ENCODE results near the gene BBX. TPM values are rescaled to one million over a fixed set of nuclear protein-coding genes. Genes with fewer than 3 reads are reported as not detected.
A peak's percentile ranks its signal among the peaks of the same experiment; 100 is the strongest.

Gene BBX
- total RNA-seq, 1 experiment from 2014 or later, result 45.0 TPM

DNA sequence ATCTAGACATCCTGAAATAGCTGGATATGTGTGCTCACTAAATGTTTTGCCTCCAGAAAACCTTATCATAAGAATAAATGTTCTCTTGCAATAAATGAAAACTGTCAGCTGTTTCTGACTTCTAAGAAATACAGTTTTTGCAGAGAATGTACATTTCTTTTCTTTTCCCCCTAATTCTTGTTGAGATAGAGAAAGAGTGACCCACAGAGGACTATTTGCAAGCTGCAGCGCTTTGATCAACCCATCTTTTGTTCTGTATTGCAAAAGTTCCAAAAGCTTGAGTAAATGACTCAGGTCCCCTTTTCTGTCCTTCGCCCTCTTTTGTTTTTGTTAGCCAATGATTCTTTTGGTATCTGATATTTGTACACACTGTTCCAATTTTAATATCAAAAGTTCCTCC is 141.9 kb downstream of the BBX start:
- ATAC-seq (no peak), DNase-seq (ENCODE audit: low spot score) (no peak)
- Mint-ChIP-seq H3K27me3 (ENCODE audit: low read depth) (no peaks in the 10 kb centered on the region), H3K27ac (peak overlapping the region; percentile 44; the same call in 1 of the 2 replicates), H3K9me3 (no peaks in the 10 kb centered on the region), H3K36me3 (no peaks in the 10 kb centered on the region), H3K4me3 (no peak overlapping the region), H3K4me1 (peaks cover 66% of the 10 kb centered on the region)
- TF ChIP-seq TP53 (CRISPR knock-in tag; IDR thresholded peaks at IDR 0.05) (no peak), ATF1 (CRISPR knock-in tag; IDR thresholded peaks at IDR 0.05) (no peak), RORB (CRISPR knock-in tag; IDR thresholded peaks at IDR 0.05) (no peak), SMAD4 (CRISPR knock-in tag; IDR thresholded peaks at IDR 0.05) (no peak), MXD4 (CRISPR knock-in tag; IDR thresholded peaks at IDR 0.05; ENCODE audit: borderline replicate concordance) (no peak), SOX15 (CRISPR knock-in tag; IDR thresholded peaks at IDR 0.05) (no peak), CREM (CRISPR knock-in tag; IDR thresholded peaks at IDR 0.05) (no peak), EMX1 (CRISPR knock-in tag; IDR thresholded peaks at IDR 0.05) (no peak), CREB1 (CRISPR knock-in tag; IDR thresholded peaks at IDR 0.05) (no peak), MYBL2 (CRISPR knock-in tag; IDR thresholded peaks at IDR 0.05) (no peak), ZNF317 (CRISPR knock-in tag; IDR thresholded peaks at IDR 0.05; ENCODE audit: borderline replicate concordance, low read depth) (no peak), IRF2 (CRISPR knock-in tag; IDR thresholded peaks at IDR 0.05; ENCODE audit: borderline replicate concordance, low read depth) (no peak)
- TF ChIP-seq, protein P1, sequence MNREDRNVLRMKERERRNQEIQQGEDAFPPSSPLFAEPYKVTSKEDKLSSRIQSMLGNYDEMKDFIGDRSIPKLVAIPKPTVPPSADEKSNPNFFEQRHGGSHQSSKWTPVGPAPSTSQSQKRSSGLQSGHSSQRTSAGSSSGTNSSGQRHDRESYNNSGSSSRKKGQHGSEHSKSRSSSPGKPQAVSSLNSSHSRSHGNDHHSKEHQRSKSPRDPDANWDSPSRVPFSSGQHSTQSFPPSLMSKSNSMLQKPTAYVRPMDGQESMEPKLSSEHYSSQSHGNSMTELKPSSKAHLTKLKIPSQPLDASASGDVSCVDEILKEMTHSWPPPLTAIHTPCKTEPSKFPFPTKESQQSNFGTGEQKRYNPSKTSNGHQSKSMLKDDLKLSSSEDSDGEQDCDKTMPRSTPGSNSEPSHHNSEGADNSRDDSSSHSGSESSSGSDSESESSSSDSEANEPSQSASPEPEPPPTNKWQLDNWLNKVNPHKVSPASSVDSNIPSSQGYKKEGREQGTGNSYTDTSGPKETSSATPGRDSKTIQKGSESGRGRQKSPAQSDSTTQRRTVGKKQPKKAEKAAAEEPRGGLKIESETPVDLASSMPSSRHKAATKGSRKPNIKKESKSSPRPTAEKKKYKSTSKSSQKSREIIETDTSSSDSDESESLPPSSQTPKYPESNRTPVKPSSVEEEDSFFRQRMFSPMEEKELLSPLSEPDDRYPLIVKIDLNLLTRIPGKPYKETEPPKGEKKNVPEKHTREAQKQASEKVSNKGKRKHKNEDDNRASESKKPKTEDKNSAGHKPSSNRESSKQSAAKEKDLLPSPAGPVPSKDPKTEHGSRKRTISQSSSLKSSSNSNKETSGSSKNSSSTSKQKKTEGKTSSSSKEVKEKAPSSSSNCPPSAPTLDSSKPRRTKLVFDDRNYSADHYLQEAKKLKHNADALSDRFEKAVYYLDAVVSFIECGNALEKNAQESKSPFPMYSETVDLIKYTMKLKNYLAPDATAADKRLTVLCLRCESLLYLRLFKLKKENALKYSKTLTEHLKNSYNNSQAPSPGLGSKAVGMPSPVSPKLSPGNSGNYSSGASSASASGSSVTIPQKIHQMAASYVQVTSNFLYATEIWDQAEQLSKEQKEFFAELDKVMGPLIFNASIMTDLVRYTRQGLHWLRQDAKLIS (CRISPR knock-in tag; IDR thresholded peaks at IDR 0.05; ENCODE audit: borderline replicate concordance), result no peak
- TF ChIP-seq, protein P2, sequence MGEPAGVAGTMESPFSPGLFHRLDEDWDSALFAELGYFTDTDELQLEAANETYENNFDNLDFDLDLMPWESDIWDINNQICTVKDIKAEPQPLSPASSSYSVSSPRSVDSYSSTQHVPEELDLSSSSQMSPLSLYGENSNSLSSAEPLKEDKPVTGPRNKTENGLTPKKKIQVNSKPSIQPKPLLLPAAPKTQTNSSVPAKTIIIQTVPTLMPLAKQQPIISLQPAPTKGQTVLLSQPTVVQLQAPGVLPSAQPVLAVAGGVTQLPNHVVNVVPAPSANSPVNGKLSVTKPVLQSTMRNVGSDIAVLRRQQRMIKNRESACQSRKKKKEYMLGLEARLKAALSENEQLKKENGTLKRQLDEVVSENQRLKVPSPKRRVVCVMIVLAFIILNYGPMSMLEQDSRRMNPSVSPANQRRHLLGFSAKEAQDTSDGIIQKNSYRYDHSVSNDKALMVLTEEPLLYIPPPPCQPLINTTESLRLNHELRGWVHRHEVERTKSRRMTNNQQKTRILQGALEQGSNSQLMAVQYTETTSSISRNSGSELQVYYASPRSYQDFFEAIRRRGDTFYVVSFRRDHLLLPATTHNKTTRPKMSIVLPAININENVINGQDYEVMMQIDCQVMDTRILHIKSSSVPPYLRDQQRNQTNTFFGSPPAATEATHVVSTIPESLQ (CRISPR knock-in tag; IDR thresholded peaks at IDR 0.05), result no peak
- TF ChIP-seq, protein P3, sequence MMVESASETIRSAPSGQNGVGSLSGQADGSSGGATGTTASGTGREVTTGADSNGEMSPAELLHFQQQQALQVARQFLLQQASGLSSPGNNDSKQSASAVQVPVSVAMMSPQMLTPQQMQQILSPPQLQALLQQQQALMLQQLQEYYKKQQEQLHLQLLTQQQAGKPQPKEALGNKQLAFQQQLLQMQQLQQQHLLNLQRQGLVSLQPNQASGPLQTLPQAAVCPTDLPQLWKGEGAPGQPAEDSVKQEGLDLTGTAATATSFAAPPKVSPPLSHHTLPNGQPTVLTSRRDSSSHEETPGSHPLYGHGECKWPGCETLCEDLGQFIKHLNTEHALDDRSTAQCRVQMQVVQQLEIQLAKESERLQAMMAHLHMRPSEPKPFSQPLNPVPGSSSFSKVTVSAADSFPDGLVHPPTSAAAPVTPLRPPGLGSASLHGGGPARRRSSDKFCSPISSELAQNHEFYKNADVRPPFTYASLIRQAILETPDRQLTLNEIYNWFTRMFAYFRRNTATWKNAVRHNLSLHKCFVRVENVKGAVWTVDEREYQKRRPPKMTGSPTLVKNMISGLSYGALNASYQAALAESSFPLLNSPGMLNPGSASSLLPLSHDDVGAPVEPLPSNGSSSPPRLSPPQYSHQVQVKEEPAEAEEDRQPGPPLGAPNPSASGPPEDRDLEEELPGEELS (CRISPR knock-in tag; IDR thresholded peaks at IDR 0.05), result no peak
- POLR2A ChIA-PET, result no interaction called here
- CTCF ChIA-PET, result interaction anchor here (0.6 to 2.8 kb wide), 12 partner anchors 12 to 423 kb away, joined by 3 to 22 read pairs (median 4); no protein-coding TSS in a partner anchor

DNA sequence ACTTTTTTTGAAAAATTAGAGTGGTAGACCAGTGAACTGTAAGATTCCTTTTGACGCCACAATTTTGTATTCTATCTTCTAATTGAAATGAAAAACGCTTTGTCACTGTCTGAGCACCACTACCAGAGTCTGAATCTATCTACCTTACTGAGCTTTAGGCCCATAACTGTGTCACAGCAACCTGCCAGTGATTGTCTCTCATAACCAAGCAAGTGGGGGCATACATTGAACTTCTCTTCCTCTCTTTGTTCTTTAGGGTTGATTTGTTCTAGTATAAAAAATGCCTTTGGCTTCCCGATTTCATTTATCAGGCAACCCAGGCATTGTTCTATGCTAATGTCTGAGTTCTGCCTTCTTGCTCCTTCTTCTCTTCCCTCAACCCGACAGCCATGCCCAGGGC is 142.6 kb downstream of the BBX start:
- CTCF ChIA-PET, result interaction anchor here (0.7 to 2.8 kb wide), 13 partner anchors 12 to 424 kb away, joined by 3 to 22 read pairs (median 4); no protein-coding TSS in a partner anchor
- TF ChIP-seq, protein P2 (CRISPR knock-in tag; IDR thresholded peaks at IDR 0.05), result no peak
- TF ChIP-seq MXD4 (CRISPR knock-in tag; IDR thresholded peaks at IDR 0.05; ENCODE audit: borderline replicate concordance) (no peak), TCF7 (CRISPR knock-in tag; IDR thresholded peaks at IDR 0.05; ENCODE audit: low read depth) (no peak)
- Mint-ChIP-seq H3K4me1 (peaks cover 65% of the 10 kb centered on the region), H3K27me3 (ENCODE audit: low read depth) (no peaks in the 10 kb centered on the region), H3K4me3 (no peak overlapping the region), H3K27ac (peak overlapping the region; percentile 44), H3K9me3 (no peaks in the 10 kb centered on the region), H3K36me3 (no peaks in the 10 kb centered on the region)
- POLR2A ChIA-PET, result no interaction called here
- no peak; the same call in 1 of the 2 replicates for ATAC-seq
- DNase-seq (ENCODE audit: low spot score), result no peak

All from WTC11 (cell line).